SK-N-SH treated with all-trans-retinoic acid at 6 μM for 48 hours (cell line): Measurements from ENCODE around the gene ZNF600.

Experiments
- ATAC-seq: fragments of 200-7000 bp; cut with Tn5 transposase; 3 replicates; pipeline ENCODE4 v1.9.1; 2020; ENCODE audit warnings: mild to moderate bottlenecking, moderate library complexity
- ARNTL ChIP-seq: fragments of 450-650 bp; formaldehyde crosslinking; IDR thresholded peaks from 2 replicates; pipeline ENCODE4 v1.5.0; 2020; ENCODE audit warnings: low read depth, mild to moderate bottlenecking, moderate library complexity, borderline replicate concordance
- BACH2 ChIP-seq: fragments of 250-450 bp; sonication (Bioruptor Pico); IDR thresholded peaks from 2 replicates; pipeline ENCODE4 v1.9.0; 2021; ENCODE audit warnings: mild to moderate bottlenecking, borderline replicate concordance
- CSDC2 ChIP-seq: fragments of 250-450 bp; sonication (Bioruptor Pico); IDR thresholded peaks from 2 replicates; pipeline ENCODE4 v1.5.0; 2020; ENCODE audit warnings: mild to moderate bottlenecking, moderate library complexity
- CSRNP3 ChIP-seq: fragments of 250-450 bp; sonication (Bioruptor Pico); IDR thresholded peaks from 2 replicates; pipeline ENCODE4 v1.5.1; 2021; ENCODE audit warnings: mild to moderate bottlenecking, moderate library complexity
- GLIS3 ChIP-seq: fragments of 250-450 bp; sonication (Bioruptor Pico); IDR thresholded peaks from 2 replicates; pipeline ENCODE4 v1.5.0; 2020; ENCODE audit warnings: mild to moderate bottlenecking, moderate library complexity
- ISL1 ChIP-seq: fragments of 250-450 bp; sonication (Bioruptor Pico); IDR thresholded peaks from 2 replicates; pipeline ENCODE4 v2.1.2; 2022; ENCODE audit warnings: mild to moderate bottlenecking, moderate library complexity
- OSR1 ChIP-seq: fragments of 250-450 bp; sonication (Bioruptor Pico); IDR thresholded peaks from 2 replicates; pipeline ENCODE4 v1.8.0; 2022; ENCODE audit warnings: moderate library complexity, mild to moderate bottlenecking, inconsistent platforms
- POU6F1 ChIP-seq: fragments of 250-450 bp; sonication (Bioruptor Pico); IDR thresholded peaks from 2 replicates; pipeline ENCODE4 v1.8.0; 2021; ENCODE audit warnings: low read depth, mild to moderate bottlenecking, moderate library complexity, borderline replicate concordance
- PPARA ChIP-seq: fragments of 250-450 bp; sonication (Bioruptor Pico); IDR thresholded peaks from 2 replicates; pipeline ENCODE4 v1.5.0; 2020; ENCODE audit warnings: mild to moderate bottlenecking, borderline replicate concordance
- RARB ChIP-seq: fragments of 250-450 bp; sonication (Bioruptor Pico); IDR thresholded peaks from 2 replicates; pipeline ENCODE4 v1.8.0; 2021; ENCODE audit warnings: mild to moderate bottlenecking, moderate library complexity
- SNAI2 ChIP-seq: fragments of 250-450 bp; sonication (Bioruptor Pico); IDR thresholded peaks from 2 replicates; pipeline ENCODE4 v1.5.0; 2020; ENCODE audit warnings: mild to moderate bottlenecking, moderate library complexity
- TCF4 ChIP-seq: fragments of 250-450 bp; sonication (Bioruptor Pico); IDR thresholded peaks from 2 replicates; pipeline ENCODE4 v1.8.0; 2021; ENCODE audit warnings: mild to moderate bottlenecking, moderate library complexity, borderline replicate concordance
- ZC3H10 ChIP-seq: fragments of 250-450 bp; sonication (Bioruptor Pico); IDR thresholded peaks from 2 replicates; pipeline ENCODE4 v1.5.1; 2021; ENCODE audit warnings: mild to moderate bottlenecking, moderate library complexity
- ZFP3 ChIP-seq: fragments of 250-450 bp; sonication (Bioruptor Pico); IDR thresholded peaks from 2 replicates; pipeline ENCODE4 v1.5.0; 2020; ENCODE audit warnings: mild to moderate bottlenecking, moderate library complexity
- ZFP30 ChIP-seq: fragments of 450-650 bp; formaldehyde crosslinking; IDR thresholded peaks from 2 replicates; pipeline ENCODE4 v1.5.0; 2022; ENCODE audit warnings: mild to moderate bottlenecking, moderate library complexity
- ZNF565 ChIP-seq: fragments of 450-650 bp; formaldehyde crosslinking; conservative IDR thresholded peaks from 2 replicates; pipeline ENCODE4 v1.5.0; 2020; ENCODE audit warnings: low read depth, mild to moderate bottlenecking, moderate library complexity
- ZNF70 ChIP-seq: fragments of 450-650 bp; formaldehyde crosslinking; IDR thresholded peaks from 2 replicates; pipeline ENCODE4 v1.5.0; 2020; ENCODE audit warnings: mild to moderate bottlenecking, moderate library complexity
- ZNF8 ChIP-seq: fragments of 450-650 bp; formaldehyde crosslinking; IDR thresholded peaks from 2 replicates; pipeline ENCODE4 v1.5.0; 2020; ENCODE audit warnings: mild to moderate bottlenecking, moderate library complexity
- TF ChIP-seq, protein P1 (sequence below): fragments of 250-450 bp; sonication (Bioruptor Pico); IDR thresholded peaks from 2 replicates; pipeline ENCODE4 v1.5.1; 2020; ENCODE audit warnings: low read depth, mild to moderate bottlenecking, moderate library complexity
- TF ChIP-seq, protein P2 (sequence below): fragments of 250-450 bp; sonication (Bioruptor Pico); IDR thresholded peaks from 2 replicates; pipeline ENCODE4 v1.5.0; 2020; ENCODE audit warnings: mild to moderate bottlenecking, moderate library complexity
- TF ChIP-seq, protein P3 (sequence below): fragments of 250-450 bp; sonication (Bioruptor Pico); IDR thresholded peaks from 2 replicates; pipeline ENCODE4 v1.8.0; 2020; ENCODE audit warnings: mild to moderate bottlenecking, moderate library complexity, borderline replicate concordance

The ZNF600 gene

DNA sequence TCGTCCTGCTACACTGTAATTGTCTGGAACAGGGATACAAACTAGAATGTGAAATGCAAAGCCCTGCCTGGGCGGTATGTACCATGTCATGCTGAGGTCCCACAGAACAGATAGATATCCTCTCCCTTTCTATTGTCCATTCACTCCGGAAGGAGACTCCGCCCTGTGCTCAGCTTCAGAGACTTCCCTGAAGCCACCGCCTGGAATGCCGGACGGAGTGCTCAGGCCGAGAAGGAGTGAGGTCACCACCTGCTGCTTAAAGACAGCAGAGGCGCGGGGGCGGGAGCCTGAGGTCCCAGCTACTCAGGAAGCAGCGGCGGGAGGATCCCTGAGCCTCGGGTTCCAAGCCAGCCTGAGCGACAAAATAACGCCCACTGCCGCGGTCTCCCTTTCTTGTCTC is 50.9 kb downstream of the ZNF600 start:
- ATAC-seq: no peak
- TF ChIP-seq ZNF565 (CRISPR knock-in tag): no peak
- no peak for TF ChIP-seq ZNF8 (CRISPR knock-in tag)
- TF ChIP-seq BACH2 (CRISPR knock-in tag): no peak
- TF ChIP-seq, protein P1, sequence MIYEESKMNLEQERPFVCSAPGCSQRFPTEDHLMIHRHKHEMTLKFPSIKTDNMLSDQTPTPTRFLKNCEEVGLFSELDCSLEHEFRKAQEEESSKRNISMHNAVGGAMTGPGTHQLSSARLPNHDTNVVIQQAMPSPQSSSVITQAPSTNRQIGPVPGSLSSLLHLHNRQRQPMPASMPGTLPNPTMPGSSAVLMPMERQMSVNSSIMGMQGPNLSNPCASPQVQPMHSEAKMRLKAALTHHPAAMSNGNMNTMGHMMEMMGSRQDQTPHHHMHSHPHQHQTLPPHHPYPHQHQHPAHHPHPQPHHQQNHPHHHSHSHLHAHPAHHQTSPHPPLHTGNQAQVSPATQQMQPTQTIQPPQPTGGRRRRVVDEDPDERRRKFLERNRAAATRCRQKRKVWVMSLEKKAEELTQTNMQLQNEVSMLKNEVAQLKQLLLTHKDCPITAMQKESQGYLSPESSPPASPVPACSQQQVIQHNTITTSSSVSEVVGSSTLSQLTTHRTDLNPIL: no peak
- no peak for TF ChIP-seq CSRNP3
- TF ChIP-seq ZNF70 (CRISPR knock-in tag): no peak
- TF ChIP-seq ARNTL (CRISPR knock-in tag): no peak
- no peak for TF ChIP-seq TCF4 (CRISPR knock-in tag)
- TF ChIP-seq RARB (CRISPR knock-in tag): no peak
- TF ChIP-seq, protein P2, sequence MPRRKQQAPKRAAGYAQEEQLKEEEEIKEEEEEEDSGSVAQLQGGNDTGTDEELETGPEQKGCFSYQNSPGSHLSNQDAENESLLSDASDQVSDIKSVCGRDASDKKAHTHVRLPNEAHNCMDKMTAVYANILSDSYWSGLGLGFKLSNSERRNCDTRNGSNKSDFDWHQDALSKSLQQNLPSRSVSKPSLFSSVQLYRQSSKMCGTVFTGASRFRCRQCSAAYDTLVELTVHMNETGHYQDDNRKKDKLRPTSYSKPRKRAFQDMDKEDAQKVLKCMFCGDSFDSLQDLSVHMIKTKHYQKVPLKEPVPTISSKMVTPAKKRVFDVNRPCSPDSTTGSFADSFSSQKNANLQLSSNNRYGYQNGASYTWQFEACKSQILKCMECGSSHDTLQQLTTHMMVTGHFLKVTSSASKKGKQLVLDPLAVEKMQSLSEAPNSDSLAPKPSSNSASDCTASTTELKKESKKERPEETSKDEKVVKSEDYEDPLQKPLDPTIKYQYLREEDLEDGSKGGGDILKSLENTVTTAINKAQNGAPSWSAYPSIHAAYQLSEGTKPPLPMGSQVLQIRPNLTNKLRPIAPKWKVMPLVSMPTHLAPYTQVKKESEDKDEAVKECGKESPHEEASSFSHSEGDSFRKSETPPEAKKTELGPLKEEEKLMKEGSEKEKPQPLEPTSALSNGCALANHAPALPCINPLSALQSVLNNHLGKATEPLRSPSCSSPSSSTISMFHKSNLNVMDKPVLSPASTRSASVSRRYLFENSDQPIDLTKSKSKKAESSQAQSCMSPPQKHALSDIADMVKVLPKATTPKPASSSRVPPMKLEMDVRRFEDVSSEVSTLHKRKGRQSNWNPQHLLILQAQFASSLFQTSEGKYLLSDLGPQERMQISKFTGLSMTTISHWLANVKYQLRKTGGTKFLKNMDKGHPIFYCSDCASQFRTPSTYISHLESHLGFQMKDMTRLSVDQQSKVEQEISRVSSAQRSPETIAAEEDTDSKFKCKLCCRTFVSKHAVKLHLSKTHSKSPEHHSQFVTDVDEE (CRISPR knock-in tag): no peak
- TF ChIP-seq SNAI2 (CRISPR knock-in tag): no peak
- TF ChIP-seq POU6F1 (CRISPR knock-in tag): no peak
- TF ChIP-seq ZC3H10 (CRISPR knock-in tag): no peak
- no peak for TF ChIP-seq CSDC2 (CRISPR knock-in tag)
- TF ChIP-seq ISL1 (CRISPR knock-in tag): no peak
- no peak for TF ChIP-seq ZFP30 (CRISPR knock-in tag)
- TF ChIP-seq GLIS3 (CRISPR knock-in tag): no peak
- no peak for TF ChIP-seq ZFP3 (CRISPR knock-in tag)
- TF ChIP-seq PPARA (CRISPR knock-in tag): no peak
- TF ChIP-seq, protein P3, sequence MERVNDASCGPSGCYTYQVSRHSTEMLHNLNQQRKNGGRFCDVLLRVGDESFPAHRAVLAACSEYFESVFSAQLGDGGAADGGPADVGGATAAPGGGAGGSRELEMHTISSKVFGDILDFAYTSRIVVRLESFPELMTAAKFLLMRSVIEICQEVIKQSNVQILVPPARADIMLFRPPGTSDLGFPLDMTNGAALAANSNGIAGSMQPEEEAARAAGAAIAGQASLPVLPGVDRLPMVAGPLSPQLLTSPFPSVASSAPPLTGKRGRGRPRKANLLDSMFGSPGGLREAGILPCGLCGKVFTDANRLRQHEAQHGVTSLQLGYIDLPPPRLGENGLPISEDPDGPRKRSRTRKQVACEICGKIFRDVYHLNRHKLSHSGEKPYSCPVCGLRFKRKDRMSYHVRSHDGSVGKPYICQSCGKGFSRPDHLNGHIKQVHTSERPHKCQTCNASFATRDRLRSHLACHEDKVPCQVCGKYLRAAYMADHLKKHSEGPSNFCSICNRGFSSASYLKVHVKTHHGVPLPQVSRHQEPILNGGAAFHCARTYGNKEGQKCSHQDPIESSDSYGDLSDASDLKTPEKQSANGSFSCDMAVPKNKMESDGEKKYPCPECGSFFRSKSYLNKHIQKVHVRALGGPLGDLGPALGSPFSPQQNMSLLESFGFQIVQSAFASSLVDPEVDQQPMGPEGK (CRISPR knock-in tag): no peak

GRCh38 chr19:52734893-52735661 is 51.5 kb downstream of the ZNF600 start, which contains the start of gene ZNF611:
Gene ZNF611, minus strand, starts transcription at chr19:52735044. Its CDS starts 19,150 bp downstream, at chr19:52715894.
- no peak for TF ChIP-seq CSRNP3
- TF ChIP-seq BACH2 (CRISPR knock-in tag): no peak
- no peak for TF ChIP-seq OSR1 (CRISPR knock-in tag)
- TF ChIP-seq, protein P3 (CRISPR knock-in tag): no peak
- TF ChIP-seq ZNF565 (CRISPR knock-in tag): no peak
- no peak for TF ChIP-seq POU6F1 (CRISPR knock-in tag)
- TF ChIP-seq, protein P1: no peak
- TF ChIP-seq TCF4 (CRISPR knock-in tag): no peak
- TF ChIP-seq ARNTL (CRISPR knock-in tag): no peak
- TF ChIP-seq CSDC2 (CRISPR knock-in tag): no peak
- no peak for TF ChIP-seq PPARA (CRISPR knock-in tag)
- TF ChIP-seq ZFP30 (CRISPR knock-in tag): no peak
- TF ChIP-seq ZC3H10 (CRISPR knock-in tag): no peak
- no peak for TF ChIP-seq SNAI2 (CRISPR knock-in tag)
- peak; percentile 99 for ATAC-seq
